Measurements from ENCODE around the gene TRAIP. TPM values are rescaled to one million over a fixed set of nuclear protein-coding genes. Genes with fewer than 3 reads are reported as not detected.
"Not testable (repeated sequence)": the region's sequence is repeated elsewhere in the genome, so short reads cannot be mapped to it uniquely, and the experiment has no call there.

The TRAIP gene
- total and polyA plus RNA-seq, 2 experiments from 2014 or later: 6.7 to 13.3 TPM

GRCh38 chr3:49787182-49787464, 69.2 kb downstream of the TRAIP start:
- peak overlapping the region; percentile 91 for H3K27ac ChIP-seq

GRCh38 chr3:49786357-49787181, 69.8 kb downstream of the TRAIP start, which contains the start of gene IP6K1:
Gene IP6K1 (minus strand): TSS chr3:49786542. CDS start chr3:49748040, 38,502 bp downstream.
- H3K27ac ChIP-seq: peak within 1 kb of the TSS; percentile 91
- peak within 1 kb of the TSS; percentile 54 for H3K4me3 ChIP-seq
- H3K9me3 ChIP-seq (ENCODE audit: low read depth): no peaks in the 10 kb centered on the region
- no peaks in the 10 kb centered on the region for H3K27me3 ChIP-seq
- H3K36me3 ChIP-seq: no peaks in the 10 kb centered on the region
- peak; percentile 100 for DNase-seq (ENCODE audit: low read depth in 1 of 2, low spot score in 1 of 2)
- TF ChIP-seq CTCF (IDR thresholded peaks at IDR 0.05; ENCODE audit: low read depth, low read length): no peak
- peaks cover 13% of the 10 kb centered on the region for H3K4me1 ChIP-seq (ENCODE audit: low read depth)

More at GRCh38 chr3:49787182-49787464, 69.2 kb downstream of the TRAIP start:
- no peaks in the 10 kb centered on the region for H3K27me3 ChIP-seq
- H3K9me3 ChIP-seq (ENCODE audit: low read depth): no peaks in the 10 kb centered on the region
- H3K36me3 ChIP-seq: no peaks in the 10 kb centered on the region
- H3K4me1 ChIP-seq (ENCODE audit: low read depth): peaks cover 13% of the 10 kb centered on the region
- no peak for DNase-seq (ENCODE audit: low read depth in 1 of 2, low spot score in 1 of 2)
- no peak for TF ChIP-seq CTCF (IDR thresholded peaks at IDR 0.05; ENCODE audit: low read depth, low read length)
- no peak overlapping the region for H3K4me3 ChIP-seq

- Histone ChIP-seq H3K27ac (peak overlapping the region; percentile 91), H3K4me3 (peak overlapping the region; percentile 54), H3K27me3 (no peaks in the 10 kb centered on the region), H3K4me1 (ENCODE audit: low read depth) (peaks cover 13% of the 10 kb centered on the region), H3K9me3 (ENCODE audit: low read depth) (no peaks in the 10 kb centered on the region), H3K36me3 (no peaks in the 10 kb centered on the region)
- peak; percentile 40 to 59 for DNase-seq (ENCODE audit: low read depth in 1 of 2, low spot score in 1 of 2)
- TF ChIP-seq CTCF (IDR thresholded peaks at IDR 0.05; ENCODE audit: low read depth, low read length): no peak
These were observed 70.6 kb downstream of the TRAIP start for GRCh38 chr3:49785565-49786356.

- not testable (repeated sequence) for H3K36me3 ChIP-seq; H3K27ac ChIP-seq; H3K4me3 ChIP-seq; H3K9me3 ChIP-seq (ENCODE audit: low read depth); DNase-seq (ENCODE audit: low read depth in 1 of 2, low spot score in 1 of 2); H3K27me3 ChIP-seq
- peaks cover 13% of the 10 kb centered on the region for H3K4me1 ChIP-seq (ENCODE audit: low read depth)
These were observed 74.1 kb downstream of the TRAIP start for GRCh38 chr3:49782277-49782676.

GRCh38 chr3:49781415-49782199, 74.8 kb downstream of the TRAIP start:
- TF ChIP-seq CTCF (IDR thresholded peaks at IDR 0.05; ENCODE audit: low read depth, low read length): no peak
- Histone ChIP-seq H3K27ac (peak overlapping the region; percentile 76), H3K36me3 (peaks cover 4% of the 10 kb centered on the region), H3K4me3 (no peak overlapping the region), H3K9me3 (ENCODE audit: low read depth) (no peaks in the 10 kb centered on the region), H3K27me3 (no peaks in the 10 kb centered on the region), H3K4me1 (ENCODE audit: low read depth) (peaks cover 8% of the 10 kb centered on the region)
- DNase-seq (ENCODE audit: low read depth in 1 of 2, low spot score in 1 of 2): no peak

GRCh38 chr3:49780975-49781365, 75.4 kb downstream of the TRAIP start:
- not testable (repeated sequence) for H3K4me1 ChIP-seq (ENCODE audit: low read depth); H3K9me3 ChIP-seq (ENCODE audit: low read depth); H3K27me3 ChIP-seq; DNase-seq (ENCODE audit: low read depth in 1 of 2, low spot score in 1 of 2); H3K36me3 ChIP-seq; H3K4me3 ChIP-seq
- H3K27ac ChIP-seq: peak overlapping the region; percentile 76

All from cardiac muscle cell (in vitro differentiated cells and primary cell).